ENCODE data around the gene ZBTB7A. TPM values are rescaled to one million over a fixed set of nuclear protein-coding genes. Genes with fewer than 3 reads are reported as not detected.

The ZBTB7A gene
- total RNA-seq, 1 experiment from 2014 or later: 49.5 TPM

- Histone ChIP-seq H3K9me2 (ENCODE audit: insufficient read depth) (no peaks in the 10 kb centered on the region), H3K27me3 (ENCODE audit: insufficient read depth, low read length) (no peaks in the 10 kb centered on the region), H2AFZ (ENCODE audit: low read depth, low read length, poor library complexity, severe bottlenecking) (no peak overlapping the region), H3K9me3 (ENCODE audit: control insufficient read depth in 1 of 2, insufficient read depth in 1 of 2, low read depth in 1 of 2, low read length in 2 of 2) (no peaks in the 10 kb centered on the region), H3K4me1 (ENCODE audit: control insufficient read depth in 1 of 2, insufficient read depth in 2 of 2, low read length in 2 of 2) (no peaks in the 10 kb centered on the region), H3K36me3 (ENCODE audit: control insufficient read depth in 1 of 2, insufficient read depth in 2 of 2, low read length in 2 of 2) (peaks cover 0 to 4% of the 10 kb centered on the region in 2 experiments; a peak in 2 of 4 replicates), H3K27ac (ENCODE audit: low read depth, low read length) (no peak overlapping the region), H3K9ac (ENCODE audit: low read length) (no peak overlapping the region), H3K79me2 (ENCODE audit: insufficient read depth, low read length) (peaks cover 37% of the 10 kb centered on the region), H3K4me2 (ENCODE audit: low read length) (no peak overlapping the region), H3K4me3 (replicated peaks in 1 of 2; ENCODE audit: low read depth in 1 of 2, low read length in 2 of 2) (no peak overlapping the region), H4K20me1 (ENCODE audit: insufficient read depth) (no peaks in the 10 kb centered on the region)
- intact Hi-C loops (cut with micrococcal nuclease): no loop called here
- DNase-seq (ENCODE audit: low read depth, low spot score): no peak
- ChIA-PET RAD21 (ENCODE audit: low non-redundant PET in 1 of 2, low total read pairs in 2 of 2, uncharacterized antibody in 2 of 2, unreplicated experiment in 2 of 2) (no interaction called here), POLR2A (no interaction called here), CTCF (no interaction called here)
- no TSS peak for BruUV-seq (replicated peaks)
- no peak for ATAC-seq
- TF ChIP-seq SIN3A (IDR thresholded peaks at IDR 0.05; ENCODE audit: low read depth) (no peak), JUND (IDR thresholded peaks at IDR 0.05) (no peak), TCF7L2 (IDR thresholded peaks at IDR 0.05; ENCODE audit: borderline replicate concordance, extremely low read depth, insufficient read depth, insufficient read length) (no peak), SP1 (IDR thresholded peaks at IDR 0.05; ENCODE audit: low read depth) (no peak), REST (IDR thresholded peaks at IDR 0.05; ENCODE audit: low read depth) (no peak), ELF1 (IDR thresholded peaks at IDR 0.05; ENCODE audit: borderline replicate concordance, low read depth) (no peak), POLR2A (IDR thresholded peaks at IDR 0.05; ENCODE audit: borderline replicate concordance, extremely low read depth, insufficient read depth, insufficient read length) (no peak), YY1 (IDR thresholded peaks at IDR 0.05; ENCODE audit: extremely low read depth, insufficient replicate concordance, low read depth, low read length) (no peak), SRF (IDR thresholded peaks at IDR 0.05; ENCODE audit: low read depth) (no peak), EZH2phosphoT487 (IDR thresholded peaks at IDR 0.05; ENCODE audit: borderline replicate concordance) (no peak), ZFX (IDR thresholded peaks at IDR 0.05) (no peak), CTCF (IDR thresholded peaks at IDR 0.05 in 2 of 3, conservative IDR thresholded peaks at IDR 0.05 in 1 of 3; ENCODE audit: borderline replicate concordance in 1 of 3, insufficient read depth in 1 of 3, low read depth in 2 of 3, low read length in 2 of 3) (no peak)
- TF ChIP-seq, protein P1, sequence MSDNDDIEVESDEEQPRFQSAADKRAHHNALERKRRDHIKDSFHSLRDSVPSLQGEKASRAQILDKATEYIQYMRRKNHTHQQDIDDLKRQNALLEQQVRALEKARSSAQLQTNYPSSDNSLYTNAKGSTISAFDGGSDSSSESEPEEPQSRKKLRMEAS (IDR thresholded peaks at IDR 0.05): no peak
- TF ChIP-seq, protein P2, sequence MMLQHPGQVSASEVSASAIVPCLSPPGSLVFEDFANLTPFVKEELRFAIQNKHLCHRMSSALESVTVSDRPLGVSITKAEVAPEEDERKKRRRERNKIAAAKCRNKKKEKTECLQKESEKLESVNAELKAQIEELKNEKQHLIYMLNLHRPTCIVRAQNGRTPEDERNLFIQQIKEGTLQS (IDR thresholded peaks at IDR 0.05): no peak
Measured at GRCh38 chr19:4023600-4024398, 42.9 kb downstream of the ZBTB7A start.
